Activated naive CD8-positive, alpha-beta T cell treated with anti-CD3 and anti-CD28 coated beads, Interleukin-2, amount 50 U/mL, for 16 hours (primary cell): Measurements from ENCODE around the gene LIN54.
A peak's percentile ranks its signal among the peaks of the same experiment; 100 is the strongest.

Experiments used
- DNase-seq: peaks from one replicate; pipeline ENCODE4 v3.0.0-alpha.2; 2020; ENCODE audit warnings: low read depth, low spot score

The LIN54 gene

DNA sequence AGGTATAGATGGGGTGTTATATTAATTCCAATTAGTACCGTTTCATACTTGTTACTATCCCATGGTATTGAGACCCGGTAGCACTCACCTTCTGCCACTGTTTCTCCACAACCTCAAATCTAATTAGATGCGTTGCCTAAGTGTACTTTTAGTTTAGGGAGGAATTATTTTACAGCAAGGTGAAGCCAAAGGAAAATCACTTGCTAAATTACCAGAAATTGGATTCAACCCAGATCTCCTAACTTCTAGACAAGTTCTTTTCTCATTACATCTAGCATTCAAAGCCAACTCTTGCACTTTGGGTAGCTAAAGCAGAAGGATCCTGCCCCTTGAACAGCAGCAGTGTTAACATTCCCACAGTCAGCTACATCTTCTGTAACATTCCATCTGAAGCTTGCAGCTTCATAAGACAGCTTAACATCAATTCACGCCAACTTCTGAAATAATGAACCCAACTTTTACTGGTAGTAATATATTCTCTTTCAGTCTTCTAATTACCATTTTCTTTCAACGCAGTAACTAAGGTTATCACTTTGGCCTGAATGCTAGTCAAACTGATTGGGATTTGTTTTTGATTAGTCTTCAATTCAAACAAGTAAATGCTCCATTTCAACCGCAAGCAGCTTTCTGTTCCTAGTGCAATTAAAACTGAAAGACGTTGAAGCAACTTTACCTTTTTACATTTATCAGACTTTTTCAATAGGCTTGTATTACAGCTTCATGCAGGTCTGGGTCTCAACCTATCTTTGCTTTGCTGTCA, 118.7 kb downstream of the LIN54 start:
- no peak for DNase-seq

DNA sequence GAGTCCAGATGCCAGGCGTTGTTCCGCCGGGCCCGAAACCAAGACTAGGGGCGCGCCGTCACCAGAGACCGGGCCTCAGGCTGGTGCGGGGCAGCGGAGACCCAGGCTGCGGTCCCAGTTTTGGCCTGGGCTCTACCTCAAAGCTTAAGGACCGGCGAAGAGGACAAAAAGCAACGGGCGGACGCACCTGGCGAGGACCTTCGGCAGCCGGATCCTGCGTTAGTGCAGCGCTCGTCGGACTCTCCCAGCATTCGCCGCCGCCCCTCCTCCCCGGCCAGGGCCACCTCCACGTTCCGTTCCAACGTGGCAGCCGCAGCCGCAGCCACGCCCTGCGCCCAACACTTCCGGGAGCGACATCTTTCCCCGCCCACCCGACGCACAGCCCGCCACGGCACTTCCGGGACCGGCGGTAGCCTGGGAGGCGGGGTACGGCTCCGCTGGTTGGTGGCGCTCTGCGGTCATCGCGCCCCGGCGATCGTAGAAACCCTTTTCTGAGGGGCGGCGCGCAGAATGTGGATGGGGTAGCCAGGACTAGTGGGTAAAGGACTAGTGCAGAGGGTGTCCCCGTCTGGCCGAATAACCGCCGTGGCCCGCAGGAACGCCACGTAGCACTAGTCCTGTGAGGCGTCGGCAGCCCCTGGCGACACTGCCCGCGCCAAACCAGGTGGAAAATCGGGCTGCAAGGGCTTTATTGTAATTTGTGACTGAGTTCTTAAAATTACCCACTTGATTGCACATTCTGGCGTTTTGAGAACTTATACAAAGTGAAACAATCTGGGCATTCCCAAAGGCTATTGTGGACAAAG, 119.5 kb downstream of the LIN54 start, which contains the start of gene SEC31A:
SEC31A (minus strand) TSS at position 253 of the 806 bp plus-strand sequence. CDS start 9,217 bp downstream, outside the sequence.
- DNase-seq, result peak; percentile 92

DNA sequence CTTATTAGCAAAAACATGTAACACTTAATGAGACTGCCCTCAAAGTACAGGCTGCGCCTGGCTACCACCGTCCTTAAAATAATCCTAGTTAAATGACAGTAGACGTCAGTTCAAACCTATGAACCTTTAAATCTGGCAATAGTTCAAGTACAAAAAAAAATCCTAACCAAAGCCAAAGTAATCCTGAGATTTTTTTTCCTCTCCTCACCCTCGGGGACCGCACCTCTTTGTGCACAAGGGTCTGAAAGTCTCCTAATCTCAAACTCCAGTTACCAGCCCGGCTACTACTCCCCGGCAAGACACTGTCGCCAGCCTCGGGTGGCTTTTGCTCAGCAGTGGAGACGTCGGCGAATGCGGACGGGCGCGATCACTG, 120.1 kb downstream of the LIN54 start:
- no peak for DNase-seq

DNA sequence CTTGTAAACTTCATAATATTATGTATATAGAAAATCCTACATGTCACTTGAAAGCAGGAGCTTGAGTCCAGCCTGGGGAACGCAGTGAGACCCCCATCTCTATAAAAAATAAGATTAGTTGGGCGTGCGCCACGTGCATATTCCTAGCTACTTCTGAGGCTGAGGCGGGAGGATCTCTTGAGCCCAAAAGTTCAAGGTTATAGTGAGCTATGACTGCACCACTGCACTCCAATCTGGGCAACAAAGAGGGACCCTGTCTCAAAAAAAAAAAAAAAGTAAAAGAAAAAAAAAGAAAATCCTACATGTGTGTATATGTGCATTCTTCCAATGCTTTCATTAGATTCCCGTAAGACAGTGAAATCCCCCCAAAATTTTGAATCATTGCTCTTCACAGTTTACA, 121.3 kb downstream of the LIN54 start:
- DNase-seq, result no peak

DNA sequence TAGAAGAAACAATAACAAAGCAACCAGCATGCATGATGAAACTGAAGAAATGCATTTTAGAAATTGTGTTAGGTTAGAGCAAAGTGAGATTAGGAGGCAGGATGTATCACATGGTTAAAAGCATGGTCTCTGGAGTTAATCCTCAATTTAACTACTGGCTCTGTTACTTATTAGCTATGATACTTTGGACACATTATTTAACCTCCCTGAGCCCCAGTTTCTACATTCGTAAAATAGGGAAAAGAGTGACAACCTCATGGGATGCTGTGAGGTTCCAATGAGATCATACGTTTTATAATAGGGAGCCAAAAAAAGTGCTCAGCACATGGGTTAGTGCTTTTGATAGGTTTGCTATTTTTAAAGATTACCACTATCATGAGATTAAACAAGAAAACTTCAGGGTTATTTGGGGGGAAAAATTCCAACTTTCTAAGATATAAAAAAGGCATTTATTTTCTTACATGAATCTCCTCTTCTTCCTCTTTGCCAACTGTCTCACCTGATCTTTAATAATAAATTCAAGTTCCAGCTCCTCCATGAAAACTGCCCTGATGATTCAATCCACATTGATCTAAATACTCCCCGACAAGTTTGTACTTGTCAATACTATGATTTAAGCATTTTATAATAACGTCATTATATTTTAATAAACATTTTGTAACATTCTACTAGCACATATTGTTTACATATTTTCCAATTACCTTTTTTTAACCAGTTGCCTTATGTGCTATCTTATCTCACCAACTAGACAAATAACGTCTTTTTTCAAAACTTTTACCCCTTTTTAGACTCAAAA, 124.3 kb downstream of the LIN54 start:
- no peak for DNase-seq

DNA sequence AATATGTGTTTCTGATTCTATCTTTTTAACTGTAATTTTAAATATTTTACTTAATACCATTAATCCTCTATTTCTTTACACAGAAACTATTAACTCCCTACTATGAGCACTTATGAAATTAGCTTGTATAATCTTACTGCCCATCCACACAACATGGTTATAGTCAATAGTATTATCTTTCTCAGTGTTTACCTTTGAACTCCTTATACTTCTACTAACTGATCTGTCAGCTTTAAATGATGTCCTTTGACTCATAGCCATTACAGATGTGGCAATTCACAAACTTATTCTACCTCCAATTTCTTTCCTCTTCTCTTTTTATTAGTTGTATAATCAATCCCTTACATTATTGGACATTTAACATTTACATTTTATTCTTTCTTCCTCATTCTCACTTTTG, 125.2 kb downstream of the LIN54 start:
- no peak for DNase-seq
